Activated CD4-positive, alpha-beta T cell treated with anti-CD3 and anti-CD28 coated beads, Interleukin-2, Interleukin-4, amounts not matched to agents 100 ng/mL and 50 ng/mL, durations not matched to agents 16 hours and 8 hours (primary cell): Measurements from ENCODE around the gene MAGI1.
"Not testable (repeated sequence)": the region's sequence is repeated elsewhere in the genome, so short reads cannot be mapped to it uniquely, and the experiment has no call there.

Source experiments
- DNase-seq: peaks from one replicate; pipeline ENCODE4 v3.0.0-alpha.2; 2020; ENCODE audit warnings: low spot score

The MAGI1 gene

DNA sequence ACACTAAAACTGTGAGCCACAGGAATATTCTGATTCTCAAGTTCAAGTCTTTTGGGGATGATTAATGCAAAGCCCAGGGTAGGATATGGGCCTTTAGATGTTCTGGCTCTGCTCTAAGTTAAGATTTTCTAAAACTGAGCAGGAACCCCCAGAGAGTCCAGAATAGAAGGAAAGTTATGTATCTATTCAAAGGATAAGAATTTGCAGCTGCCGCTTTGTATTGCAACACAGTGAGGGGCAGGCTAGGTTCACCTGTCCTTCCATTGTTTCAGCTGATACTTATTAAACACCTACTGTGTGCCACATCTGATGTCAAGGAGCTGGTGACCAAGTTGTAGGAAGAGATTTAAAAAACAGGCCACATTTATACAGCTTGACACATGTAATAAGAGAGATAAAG, 290.4 kb downstream of the MAGI1 start:
- DNase-seq = no peak

DNA sequence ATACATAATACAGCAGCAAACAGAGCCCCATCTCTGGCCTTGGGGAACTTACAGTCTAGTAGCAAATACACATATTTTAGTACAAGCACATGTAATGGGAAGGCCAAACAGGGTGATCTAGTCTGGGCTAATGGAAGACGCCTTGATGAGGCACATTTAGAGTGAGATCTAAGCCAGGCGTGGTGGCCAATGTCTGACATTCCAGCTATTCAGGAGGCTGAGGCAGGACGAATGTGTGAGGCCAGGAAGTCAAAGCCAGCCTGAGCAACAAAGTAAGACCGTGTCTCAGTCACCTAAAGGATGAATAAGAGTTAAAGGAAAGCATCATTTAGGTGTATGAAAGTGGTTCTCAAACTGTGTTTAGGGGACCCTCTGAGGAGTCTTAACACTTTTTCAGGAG, 291.9 kb downstream of the MAGI1 start:
- DNase-seq = no peak

DNA sequence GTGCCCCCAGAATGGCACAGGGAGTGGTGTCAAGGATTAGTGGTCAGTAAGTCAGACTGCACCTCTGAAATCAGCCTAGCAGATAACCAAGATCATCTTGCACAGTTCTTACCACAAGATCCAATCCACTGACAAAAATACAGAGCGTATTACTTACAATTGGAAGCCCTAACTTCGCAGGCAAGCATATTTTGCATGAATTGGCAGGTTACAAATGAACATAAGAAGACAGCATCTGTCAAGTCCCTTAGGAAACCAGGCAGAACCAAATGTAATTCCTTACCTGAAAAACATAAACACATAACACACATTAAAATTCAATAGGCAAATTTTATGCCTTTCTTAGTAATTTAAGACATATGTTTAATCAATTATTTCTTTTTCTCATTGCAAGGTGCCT, 293.4 kb downstream of the MAGI1 start:
- DNase-seq = no peak

DNA sequence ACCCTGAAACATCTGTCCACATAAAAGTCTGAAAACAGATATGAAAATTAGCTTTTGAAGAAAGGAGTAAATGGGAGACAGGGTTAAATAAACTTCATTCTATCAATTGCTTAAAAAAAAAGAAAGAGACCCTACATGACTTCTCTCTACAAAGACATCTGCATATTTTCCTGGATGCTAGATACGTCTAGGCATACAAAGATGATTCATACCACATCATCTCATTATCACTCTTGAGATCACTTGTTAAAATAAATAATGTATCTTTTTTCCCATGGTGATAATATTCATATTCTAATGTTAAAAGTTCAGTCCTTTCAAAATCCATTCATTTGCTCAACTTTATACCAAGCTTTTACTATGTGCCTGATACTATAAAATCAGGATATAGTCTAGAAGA, 295.8 kb downstream of the MAGI1 start:
- no peak for DNase-seq

DNA sequence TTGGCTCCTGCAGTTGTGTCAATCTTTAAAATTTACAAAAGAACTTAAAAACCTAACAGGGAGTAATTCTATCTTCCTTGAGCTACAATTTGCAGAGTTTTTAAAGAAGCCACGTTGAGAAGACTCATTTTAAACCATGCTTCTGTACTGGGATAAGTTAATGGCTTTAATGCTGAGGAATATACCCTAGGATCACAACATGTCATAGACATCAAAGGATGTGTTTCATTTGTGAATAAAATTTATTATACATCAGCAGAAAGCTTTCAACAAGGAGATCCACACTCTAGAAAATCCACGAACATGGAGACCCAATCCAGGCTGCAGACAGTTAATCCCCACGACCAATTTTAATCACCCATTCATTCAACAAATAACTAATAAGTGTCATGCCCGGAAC, 297.2 kb downstream of the MAGI1 start:
- DNase-seq = no peak

DNA sequence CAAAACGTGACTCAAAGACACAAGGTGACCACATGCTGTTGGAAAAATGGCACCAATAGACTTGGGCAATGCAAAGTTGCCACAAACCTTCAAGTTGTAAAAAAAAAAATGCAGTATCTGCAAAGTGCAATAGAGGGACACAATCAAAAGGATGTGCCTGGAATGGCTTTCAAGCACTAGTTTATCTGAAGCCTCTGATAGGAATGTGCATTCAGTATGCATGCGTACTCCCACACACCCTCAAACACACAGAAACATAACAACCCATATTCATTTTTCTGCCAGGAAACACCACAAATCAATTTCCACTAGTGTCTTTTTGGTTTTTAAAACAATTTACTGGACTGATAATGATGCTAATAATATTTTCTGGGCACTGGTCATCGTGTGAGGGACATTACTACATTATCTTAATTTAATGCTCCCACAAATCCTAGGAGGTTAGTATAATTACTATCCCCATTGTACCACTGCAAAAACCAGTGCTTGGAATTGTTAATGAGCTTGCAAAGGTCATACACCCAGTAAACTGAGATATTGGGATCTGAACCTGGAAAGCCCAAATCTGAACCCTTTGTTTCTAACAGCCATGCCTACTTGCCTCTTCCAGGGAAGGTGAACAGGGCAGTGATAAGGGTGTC, 298.7 kb downstream of the MAGI1 start:
- no peak for DNase-seq

DNA sequence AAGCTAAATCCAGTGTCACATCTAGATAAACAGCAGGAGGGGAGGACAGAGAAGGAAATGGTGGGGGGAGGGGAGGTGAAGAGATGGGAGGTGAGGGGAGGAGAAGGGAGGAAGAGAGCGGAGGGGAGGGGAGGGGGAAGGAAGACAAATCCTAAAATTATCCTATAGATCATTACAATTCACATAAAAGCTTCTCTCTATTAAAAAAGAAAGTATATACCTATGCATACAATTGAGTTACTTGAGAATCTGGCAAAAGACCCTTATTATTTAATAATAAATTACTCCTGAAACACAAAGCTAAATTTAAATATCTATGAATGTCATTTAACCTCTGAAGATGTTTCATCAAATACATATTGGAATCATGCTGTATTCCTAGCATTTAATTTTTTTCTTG, 303.9 kb downstream of the MAGI1 start:
- DNase-seq = no peak

DNA sequence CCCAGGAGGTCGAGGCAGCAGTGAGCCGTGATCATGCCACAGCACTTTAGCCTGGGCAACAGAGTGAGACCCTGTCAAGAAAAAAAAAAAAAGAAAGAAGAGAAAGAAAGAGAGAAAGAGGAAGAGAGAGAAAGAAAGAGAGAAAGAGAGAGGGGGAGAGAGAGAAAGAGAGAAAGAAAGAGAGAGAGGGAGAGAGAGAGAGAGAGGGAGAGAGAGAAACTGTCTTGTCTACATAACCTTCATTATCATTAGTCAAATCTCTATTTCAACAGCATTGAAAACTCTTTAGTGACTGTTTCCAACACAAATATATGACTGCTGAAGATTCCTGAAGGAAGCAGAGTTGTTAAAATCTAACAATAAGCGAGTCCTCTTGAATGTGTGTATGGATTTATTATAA, 304.3 kb downstream of the MAGI1 start:
- DNase-seq = no peak

DNA sequence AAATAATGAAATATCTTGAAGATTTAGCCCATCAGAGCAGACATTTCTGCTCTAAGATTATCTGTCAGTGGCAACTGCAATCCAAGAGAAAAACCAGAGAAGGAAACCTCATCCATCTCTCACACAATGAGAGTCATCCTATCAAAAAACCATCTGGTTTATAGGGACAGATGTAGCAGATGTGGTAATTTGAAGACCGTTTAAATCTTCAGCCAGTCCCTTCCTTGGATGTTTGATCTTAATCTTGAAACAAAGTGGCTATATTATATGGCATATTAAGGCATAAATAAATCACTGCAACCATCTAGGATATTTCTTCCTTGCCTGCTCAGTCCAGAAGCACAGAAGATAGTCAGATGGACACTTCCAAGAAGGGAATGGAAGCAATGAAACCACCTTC, 305.3 kb downstream of the MAGI1 start:
- DNase-seq = no peak

DNA sequence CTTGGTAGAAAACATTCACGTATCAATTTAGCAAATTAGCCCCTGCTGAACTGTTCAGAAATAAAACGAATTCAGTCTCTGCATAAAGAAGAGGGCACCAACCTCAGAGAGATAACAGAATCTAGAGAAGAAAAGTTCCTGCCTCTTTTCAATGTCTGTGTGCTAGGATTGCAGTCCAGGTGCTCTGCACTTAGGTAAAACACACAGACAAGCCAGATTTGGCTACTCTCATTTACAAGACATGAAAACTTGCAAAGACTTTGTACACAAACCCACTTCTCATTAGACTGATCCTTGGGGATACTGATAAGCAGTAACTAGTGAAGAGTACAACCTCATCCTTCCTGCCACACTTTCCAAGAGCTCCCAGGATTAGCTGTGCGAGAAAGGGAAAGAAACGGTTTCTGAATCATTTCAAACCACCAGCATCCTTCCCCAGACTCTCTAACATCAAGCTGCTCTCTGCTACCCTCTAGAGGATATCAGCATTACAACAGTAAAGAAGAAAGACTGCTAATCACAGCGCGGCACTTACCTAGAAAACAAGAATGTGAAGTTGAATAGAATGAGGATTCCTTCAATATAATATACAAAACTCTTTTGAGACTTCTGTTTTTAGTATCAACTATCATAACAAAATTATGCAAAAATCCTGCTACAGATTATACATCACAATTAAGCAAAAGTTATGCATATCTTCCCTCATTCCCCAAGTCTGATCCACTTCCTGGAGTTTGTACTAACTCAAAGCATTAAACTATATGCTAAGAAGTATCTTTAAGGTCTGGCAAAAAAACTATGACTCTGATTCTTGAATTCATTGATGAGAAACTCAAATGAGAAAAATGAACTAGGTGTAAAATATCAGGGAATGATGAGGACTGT, 306.4 kb downstream of the MAGI1 start:
- DNase-seq = peak; percentile 49

DNA sequence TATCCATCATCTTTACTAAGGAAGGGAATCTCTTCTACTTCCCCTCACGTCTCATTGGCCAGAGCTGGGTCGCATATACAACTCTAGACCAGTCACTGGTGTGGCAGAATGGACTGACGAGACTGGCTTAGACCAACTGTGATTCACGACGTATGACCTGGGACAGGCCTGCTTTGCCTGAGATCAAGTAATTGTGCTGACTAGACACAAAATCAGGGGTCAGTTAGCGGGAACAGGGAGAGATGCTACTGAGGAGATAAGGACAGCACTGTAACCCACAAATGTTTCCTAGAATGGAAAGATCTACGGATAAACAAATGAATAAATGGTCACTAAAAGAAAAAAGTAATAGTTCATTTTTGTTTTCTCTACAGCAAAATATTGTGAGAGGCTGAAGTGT, 308.3 kb downstream of the MAGI1 start:
- DNase-seq = no peak

DNA sequence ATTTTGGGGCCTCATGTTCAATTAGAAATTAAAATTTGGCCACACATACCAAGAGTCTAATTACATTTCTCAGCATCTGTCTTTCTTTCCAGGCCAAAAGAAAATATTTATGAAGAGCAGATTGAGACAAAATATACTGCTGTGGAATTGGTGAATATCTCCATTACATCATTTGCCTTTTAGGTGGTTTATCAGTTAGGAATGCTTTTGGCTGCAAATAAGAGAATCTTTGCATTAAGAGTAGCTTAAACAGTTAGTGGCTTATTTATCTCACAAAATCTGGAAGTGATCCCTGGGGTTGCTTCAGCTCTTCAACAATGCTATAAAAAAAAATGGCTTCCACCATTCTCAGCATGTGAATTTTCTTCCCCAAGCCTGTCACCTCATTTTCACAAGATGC, 308.7 kb downstream of the MAGI1 start:
- DNase-seq = no peak

DNA sequence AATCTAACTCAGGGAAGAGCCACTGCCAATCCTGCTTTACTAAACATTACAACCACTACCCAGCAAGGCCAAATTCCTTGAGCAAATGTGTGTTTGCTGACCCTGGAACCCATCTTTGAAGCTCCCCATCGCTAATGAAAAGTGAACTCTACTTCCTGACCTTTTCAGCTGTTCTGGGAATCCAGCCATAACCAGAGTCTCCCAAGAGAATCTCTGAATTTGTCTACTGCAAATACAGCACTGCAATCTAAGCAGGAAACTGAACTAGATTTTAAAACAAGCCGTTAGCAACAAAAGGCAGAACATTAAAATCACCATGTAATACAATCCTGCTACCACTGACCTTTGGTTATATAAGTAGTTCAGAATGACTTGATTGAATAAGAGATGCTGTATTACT, 309.2 kb downstream of the MAGI1 start:
- no peak for DNase-seq

DNA sequence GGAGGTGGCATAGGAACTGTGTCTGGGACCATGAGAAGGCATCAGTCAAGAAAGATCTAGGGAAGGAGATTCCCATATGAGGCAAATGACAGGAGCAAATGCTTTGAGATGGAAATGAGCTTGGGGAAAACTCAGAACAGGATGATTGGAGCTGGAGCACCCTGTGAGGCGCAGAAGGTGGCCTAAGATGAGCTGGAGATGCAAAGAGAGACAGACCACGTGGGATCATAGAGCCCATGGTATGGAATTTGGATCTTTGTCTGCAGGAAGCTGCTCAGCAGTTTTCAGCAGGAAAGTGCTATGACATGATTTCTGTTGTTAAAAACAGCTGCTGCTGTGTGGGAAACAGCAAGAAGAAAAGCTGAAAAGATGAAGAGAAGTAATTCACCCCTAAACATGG, 310.6 kb downstream of the MAGI1 start:
- DNase-seq = no peak

DNA sequence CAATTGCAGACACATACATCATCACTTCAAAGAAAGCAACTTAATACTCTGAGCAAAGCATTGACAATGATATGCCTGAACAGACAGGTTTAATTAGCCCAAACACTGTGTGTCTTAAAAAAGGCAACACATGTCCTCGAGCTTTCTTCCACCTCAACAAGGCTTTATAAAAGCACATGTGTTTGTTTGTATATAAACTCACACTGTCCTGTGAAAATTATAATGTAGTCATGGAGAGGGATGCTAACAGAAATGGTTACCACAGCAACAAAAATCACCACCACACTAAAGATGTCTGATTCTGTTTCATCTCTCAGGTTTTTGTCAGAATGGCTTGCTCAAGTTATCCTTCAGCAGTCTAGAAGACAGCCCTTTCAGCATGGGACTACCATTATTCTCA, 314.7 kb downstream of the MAGI1 start:
- DNase-seq = no peak

DNA sequence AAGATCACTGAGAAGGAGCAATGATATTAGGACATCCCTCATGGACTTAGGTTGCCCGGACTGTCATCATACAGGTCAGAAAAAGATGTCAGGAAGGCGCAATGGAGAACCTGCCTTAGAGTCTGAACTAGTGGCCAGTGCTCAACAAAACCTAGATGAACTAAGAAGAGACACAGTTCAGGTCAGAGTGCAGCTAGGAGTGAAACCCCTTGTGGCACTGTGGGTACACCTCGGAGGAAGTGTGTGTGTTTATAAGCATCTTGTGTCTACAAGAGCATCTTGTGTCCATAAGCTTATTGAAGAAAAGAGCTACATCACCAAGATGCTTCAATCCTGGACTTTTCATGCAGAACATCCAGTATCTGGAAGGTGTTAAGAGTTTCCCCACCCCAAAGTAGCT, 315.7 kb downstream of the MAGI1 start:
- no peak for DNase-seq

DNA sequence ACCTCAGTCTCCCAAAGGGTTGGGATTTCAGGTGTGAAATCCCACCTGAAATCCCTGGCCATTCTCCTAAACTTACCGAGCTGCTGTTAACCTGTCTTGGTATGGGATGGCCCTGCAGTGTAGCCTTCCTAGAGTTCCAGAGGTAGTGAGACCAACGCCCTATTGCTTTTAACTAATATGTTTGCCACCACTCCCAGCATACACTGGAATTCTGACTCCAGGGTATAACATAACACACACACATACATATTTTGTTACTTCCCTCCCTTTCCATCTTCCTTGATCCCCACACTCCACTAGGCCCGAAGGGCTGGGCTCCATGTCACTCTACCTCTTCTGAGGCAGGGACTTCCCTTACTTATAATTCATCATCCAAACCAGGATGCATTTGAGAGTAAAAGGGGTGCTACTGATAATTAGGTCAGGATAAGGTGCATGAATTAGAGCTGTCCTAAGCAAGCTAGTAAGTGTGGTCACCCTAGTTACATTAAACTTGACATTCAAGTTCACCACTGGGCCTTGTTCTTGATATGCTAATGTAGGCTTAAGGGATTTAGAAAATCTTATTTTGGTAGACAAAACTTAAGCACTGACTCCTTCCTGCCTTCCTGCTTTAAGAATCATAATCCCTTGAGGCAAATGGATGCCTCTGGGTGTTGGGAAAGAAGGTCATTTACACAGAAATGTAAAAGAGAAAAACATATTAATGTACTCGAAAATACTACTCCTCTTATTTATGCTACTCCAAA, 317.6 kb downstream of the MAGI1 start:
- DNase-seq = no peak

DNA sequence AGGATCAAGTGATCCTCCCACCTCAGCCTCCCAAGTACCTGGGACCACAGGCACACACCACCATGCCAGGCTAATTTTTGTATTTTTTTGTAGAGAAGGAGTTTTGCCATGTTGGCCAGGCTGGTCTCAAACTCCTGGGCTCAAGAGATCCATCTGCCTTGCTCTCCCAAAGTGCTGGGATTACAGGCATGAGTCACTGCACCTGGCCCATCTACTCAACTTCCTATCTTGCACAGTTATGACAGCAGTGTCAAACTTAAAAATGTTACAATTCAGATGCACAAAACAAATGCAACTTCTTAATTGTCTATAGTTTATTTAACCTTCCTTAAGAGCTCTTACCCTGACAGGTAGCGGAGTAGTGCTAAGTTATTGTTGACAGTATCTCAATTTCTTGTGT, 319.1 kb downstream of the MAGI1 start:
- DNase-seq = not testable (repeated sequence)

DNA sequence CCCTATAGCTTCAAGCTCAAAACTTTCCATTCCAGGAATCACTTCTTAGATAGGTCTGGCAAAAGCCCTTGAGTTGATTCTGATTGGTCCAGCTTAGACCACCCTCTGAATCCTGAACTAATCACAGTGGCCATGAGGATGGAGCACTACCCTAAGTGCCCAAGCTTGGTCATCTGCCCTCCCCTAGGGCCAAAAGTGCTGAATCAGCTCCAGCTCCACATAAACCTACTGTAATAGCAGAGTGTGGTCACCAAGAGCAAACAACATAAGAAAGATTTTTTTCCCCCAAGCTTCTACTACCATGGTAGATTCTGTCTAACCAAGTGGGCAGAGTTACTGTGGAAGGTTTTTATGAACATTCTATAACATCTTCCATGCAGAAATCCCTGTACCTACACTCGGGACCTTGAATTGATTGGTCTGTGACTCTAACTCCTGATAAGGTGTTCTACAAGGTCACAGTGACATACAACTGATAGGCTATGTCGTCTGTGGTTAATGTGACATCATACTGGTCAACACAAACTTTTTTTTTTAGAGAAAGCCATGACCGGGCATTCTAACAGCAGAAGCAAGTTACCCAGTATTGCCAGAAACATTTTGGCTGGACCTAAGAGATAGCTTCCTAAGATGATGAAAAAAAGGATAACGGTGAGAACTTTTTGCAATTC, 320.9 kb downstream of the MAGI1 start:
- no peak for DNase-seq

DNA sequence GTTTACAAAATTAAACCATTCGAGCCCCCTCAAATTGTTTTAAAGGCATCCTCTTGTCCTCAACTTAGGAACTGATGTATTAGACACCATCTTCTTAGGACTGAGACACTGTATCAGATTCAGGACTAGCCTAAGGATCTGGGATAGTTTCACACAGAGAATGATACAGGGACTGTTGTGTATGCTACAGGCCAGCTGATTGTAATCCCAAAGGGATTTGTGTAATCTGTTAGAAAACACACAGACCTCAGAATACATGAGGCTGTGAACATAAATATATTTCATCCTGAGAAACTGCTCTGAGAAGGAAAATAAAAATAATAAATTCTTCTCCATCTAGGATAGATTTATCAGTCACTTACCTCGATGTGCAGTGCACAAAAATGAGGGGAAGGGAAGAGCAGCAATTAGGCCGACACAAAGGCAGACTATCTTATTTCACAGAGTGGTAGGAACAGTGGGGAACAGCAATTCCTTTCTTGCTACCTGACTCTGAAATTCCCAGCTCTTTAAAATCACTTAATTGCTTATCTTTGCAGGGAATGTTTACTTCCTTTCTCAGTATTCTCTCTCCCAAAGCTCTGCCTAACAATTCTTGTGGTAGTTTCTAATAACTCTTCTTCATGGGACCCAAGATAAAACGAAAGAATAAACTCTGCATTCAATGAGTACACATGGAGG, 322.5 kb downstream of the MAGI1 start:
- DNase-seq = no peak

DNA sequence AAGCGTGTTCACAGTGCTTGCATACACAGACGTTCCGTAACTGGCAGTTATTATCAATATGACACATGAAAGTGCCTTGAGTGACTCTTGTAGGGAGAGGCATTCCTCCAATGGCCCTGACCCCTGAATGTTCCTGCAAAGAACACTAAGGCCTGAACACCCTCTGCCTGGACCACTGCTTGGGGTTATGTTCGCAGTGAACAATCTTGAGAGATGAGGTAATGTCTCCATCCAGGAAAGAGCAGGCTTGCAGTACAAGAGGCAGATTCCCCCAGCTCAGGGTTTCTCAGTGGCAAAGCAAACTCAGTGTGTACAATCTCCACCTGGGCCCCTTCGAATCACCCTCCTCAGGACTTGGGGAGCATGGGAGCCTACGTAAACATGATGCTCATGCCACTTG, 324.6 kb downstream of the MAGI1 start:
- DNase-seq = no peak

DNA sequence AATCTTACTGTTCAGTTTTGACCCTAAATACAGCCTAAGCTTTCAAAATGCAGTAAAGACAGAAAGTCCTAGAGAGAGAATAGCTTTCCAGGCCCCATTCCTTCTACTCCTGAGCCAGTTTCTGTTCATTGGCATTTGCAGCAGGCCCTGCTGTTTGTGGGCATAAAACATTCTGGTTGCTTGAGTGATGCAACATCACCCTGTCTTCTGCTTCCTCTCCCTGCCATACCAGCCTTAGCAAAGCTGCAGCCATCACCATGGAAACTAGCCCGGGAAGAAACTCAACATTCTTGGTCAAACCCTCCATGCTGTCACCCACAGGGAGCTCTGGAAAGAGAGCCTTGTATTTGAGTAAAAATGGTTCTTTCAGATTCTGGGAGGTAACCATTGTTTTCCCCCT, 325.7 kb downstream of the MAGI1 start:
- no peak for DNase-seq
